ENCODE data around the gene PLCH1. TPM values are rescaled to one million over a fixed set of nuclear protein-coding genes. Genes with fewer than 3 reads are reported as not detected.

The PLCH1 gene
- total and polyA plus RNA-seq, 2 of the 8 experiments (the other 6 are each of a cell fraction or from before 2014, with no cell fraction given), result 5.8 to 17.2 TPM

DNA sequence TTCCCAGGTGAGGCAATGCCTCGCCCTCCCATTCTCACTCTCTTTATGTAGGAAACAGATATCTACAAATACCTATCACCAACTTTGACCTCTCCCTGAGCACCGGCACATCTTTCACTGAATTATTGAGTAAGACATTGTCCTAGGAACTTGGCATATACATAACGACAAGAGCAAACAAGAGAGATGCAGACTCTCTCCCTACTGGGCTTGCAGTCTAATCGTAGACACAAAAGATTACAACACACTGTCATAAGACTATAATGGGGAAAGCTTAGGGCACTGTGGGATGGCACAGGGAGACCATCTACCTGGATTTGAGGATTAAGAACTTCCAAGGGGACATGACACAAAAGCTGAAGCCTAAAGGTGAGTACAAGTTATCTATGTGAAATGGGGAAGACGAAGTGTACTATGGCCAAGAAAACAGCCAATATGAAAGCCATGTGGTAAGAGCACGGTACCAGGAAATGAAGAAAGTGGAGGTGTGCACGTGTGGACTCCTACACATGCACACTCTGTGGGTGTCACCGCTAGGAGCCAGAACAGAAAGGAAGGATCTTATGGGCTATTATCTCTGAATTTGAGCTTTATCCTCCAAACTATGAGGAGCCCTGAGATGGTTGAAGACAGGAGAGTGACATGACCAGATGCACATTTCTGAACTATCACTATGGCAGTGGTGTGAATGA is 232.6 kb downstream of the PLCH1 start:
- Histone ChIP-seq H2BK12ac (ENCODE audit: low read depth, low read length) (peak overlapping the region; percentile 83), H3K4ac (replicated peaks; ENCODE audit: insufficient read length, low read depth, low read length) (no peak overlapping the region), H2BK20ac (ENCODE audit: low read length) (peak overlapping the region; percentile 19; the same call in 1 of the 2 replicates), H3K79me1 (ENCODE audit: low read depth, low read length) (no peaks in the 10 kb centered on the region), H3K79me2 (ENCODE audit: control insufficient read depth in 1 of 2, insufficient read depth in 2 of 2, low read length in 2 of 2) (no peaks in the 10 kb centered on the region), H4K8ac (ENCODE audit: extremely low read depth, insufficient read depth, low read length) (peak overlapping the region; percentile 7; the same call in 1 of the 2 replicates), H3K9me3 (ENCODE audit: insufficient read depth in 2 of 2, low read depth in 1 of 2, low read length in 1 of 2) (no peaks in the 10 kb centered on the region), H2BK15ac (ENCODE audit: low read length) (no peak overlapping the region), H2BK5ac (ENCODE audit: low read depth, low read length) (0 out of 2 replicates have a peak overlapping the region, but pooled peaks have one; percentile 44), H3K23me2 (ENCODE audit: low read depth, low read length) (no peaks in the 10 kb centered on the region), H3K4me3 (ENCODE audit: extremely low read depth in 1 of 4, insufficient read depth in 2 of 4, low read depth in 3 of 4, low read length in 4 of 4) (peak overlapping the region in 2 of 4 experiments; percentile 24 to 29; a peak in 3 of 8 replicates), H3K4me1 (replicated peaks in 1 of 4; ENCODE audit: control insufficient read depth in 3 of 4, insufficient read depth in 4 of 4, low read length in 3 of 4) (peaks cover 0 to 5% (median 1%) of the 10 kb centered on the region in 4 experiments; a peak in 3 of 7 replicates), H3K18ac (ENCODE audit: extremely low read depth, low read length) (no peak overlapping the region), H2AFZ (ENCODE audit: low read length) (peak overlapping the region; percentile 77; the same call in 1 of the 2 replicates), H4K91ac (replicated peaks; ENCODE audit: insufficient read length, low read length) (no peak overlapping the region), H3K56ac (replicated peaks; ENCODE audit: insufficient read length, low read depth, low read length) (no peak overlapping the region), H3K27ac (ENCODE audit: low read depth, low read length) (0 out of 2 replicates have a peak overlapping the region, but pooled peaks have one; percentile 16), H3K23ac (ENCODE audit: insufficient read length) (no peak overlapping the region), H3K14ac (ENCODE audit: insufficient read length) (no peak overlapping the region), H4K5ac (ENCODE audit: insufficient read length, low read depth, low read length) (no peak overlapping the region), H3K27me3 (replicated peaks in 1 of 4; ENCODE audit: control insufficient read depth in 3 of 4, extremely low read depth in 1 of 4, insufficient read depth in 3 of 4, low read length in 3 of 4) (no peaks in the 10 kb centered on the region), H4K20me1 (replicated peaks in 1 of 2; ENCODE audit: control insufficient read depth in 1 of 2, insufficient read depth in 2 of 2, low read length in 2 of 2) (no peaks in the 10 kb centered on the region), H2BK120ac (replicated peaks; ENCODE audit: low read depth, low read length) (no peak overlapping the region), H3K4me2 (ENCODE audit: insufficient read depth in 1 of 2, low read depth in 2 of 2, low read length in 2 of 2) (peak overlapping the region; percentile 39 to 66; a peak in 3 of 4 replicates), H2AK5ac (ENCODE audit: low read depth, low read length) (0 out of 2 replicates have a peak overlapping the region, but pooled peaks have one; percentile 4), H3K9ac (replicated peaks in 1 of 4; ENCODE audit: extremely low read depth in 1 of 4, low read depth in 3 of 4, low read length in 3 of 4) (peak overlapping the region in 1 of 4 experiments; percentile 50; a peak in 1 of 7 replicates), H3K36me3 (ENCODE audit: control insufficient read depth in 2 of 4, insufficient read depth in 4 of 4, low read length in 3 of 4) (peaks cover 0 to 12% (median 5%) of the 10 kb centered on the region in 4 experiments; a peak in 3 of 8 replicates)
- POLR2A ChIA-PET (ENCODE audit: partially characterized antibody), result interaction anchor here (0.6 to 1.5 kb wide), 3 partner anchors 10 to 197 kb away, joined by 3 to 4 read pairs (median 3); no protein-coding TSS in a partner anchor
- FAIRE-seq, result no peak
- DNase-seq (ENCODE audit: low read depth in 1 of 2, low spot score in 2 of 2), result no peak
- CTCF ChIA-PET (ENCODE audit: partially characterized antibody), result interaction anchor here (0.6 to 1.0 kb wide), 3 partner anchors 130 to 396 kb away, joined by 3 read pairs; no protein-coding TSS in a partner anchor
- TF ChIP-seq EP300 (IDR thresholded peaks at IDR 0.05; ENCODE audit: borderline replicate concordance in 1 of 2, low read depth in 2 of 2, low read length in 2 of 2) (no peak), BACH1 (IDR thresholded peaks at IDR 0.05; ENCODE audit: low read length) (no peak), RAD21 (IDR thresholded peaks at IDR 0.05 in 1 of 2, conservative IDR thresholded peaks at IDR 0.05 in 1 of 2; ENCODE audit: low read depth in 2 of 2, low read length in 2 of 2) (no peak), KDM5A (IDR thresholded peaks at IDR 0.05; ENCODE audit: low read length) (no peak), RFX5 (IDR thresholded peaks at IDR 0.05; ENCODE audit: borderline replicate concordance, low read depth, low read length) (no peak), TEAD4 (IDR thresholded peaks at IDR 0.05; ENCODE audit: low read depth, low read length) (no peak), CBX8 (IDR thresholded peaks at IDR 0.05; ENCODE audit: borderline replicate concordance, low read depth, low read length) (no peak)
- 82% methylated on average over 8 of the region's 8 CpGs; no CpG with 5 or more reads in 1 of the 2 experiments for WGBS, 2 experiments (ENCODE audit: extremely low coverage in 1 of 2, insufficient coverage in 1 of 2, insufficient read length in 1 of 2, insufficient replicate concordance in 2 of 2, low coverage in 1 of 2, low lambda C conversion rate in 2 of 2, missing lambda C conversion rate in 1 of 2)

Data from H1 (cell line).